Activated naive CD4-positive, alpha-beta T cell treated with anti-CD3 and anti-CD28 coated beads for 36 hours (primary cell): ENCODE results near the gene NTSR1. TPM values are rescaled to one million over a fixed set of nuclear protein-coding genes. Genes with fewer than 3 reads are reported as not detected.

Experiments
- CTCF ChIA-PET: fragments of 350-600 bp; sonication (Branson Sonifier 250); formaldehyde crosslinking; loops from one replicate; lab custom pipeline; 2021; ENCODE audit warnings: antibody characterized with exemption; lab: Charles Lee
- DNase-seq: peaks from one replicate; pipeline ENCODE4 v3.0.0-alpha.2; 2020
- H3K27ac Mint-ChIP-seq: one replicate; pipeline ENCODE4 v1.8.0; 2021; ENCODE audit warnings: mild to moderate bottlenecking, mixed read lengths
- H3K27me3 Mint-ChIP-seq: one replicate; pipeline ENCODE4 v1.8.0; 2021; ENCODE audit warnings: low read depth, mixed read lengths
- H3K36me3 Mint-ChIP-seq: one replicate; pipeline ENCODE4 v1.8.0; 2021; ENCODE audit warnings: low read depth, mixed read lengths
- H3K4me1 Mint-ChIP-seq: one replicate; pipeline ENCODE4 v1.8.0; 2021; ENCODE audit warnings: low read depth, mixed read lengths
- H3K4me3 Mint-ChIP-seq: one replicate; pipeline ENCODE4 v1.8.0; 2021; ENCODE audit warnings: mild to moderate bottlenecking, moderate library complexity, mixed read lengths
- H3K9me3 Mint-ChIP-seq: one replicate; pipeline ENCODE4 v1.8.0; 2021; ENCODE audit warnings: mixed read lengths
- intact Hi-C: fragments of 100-400 bp; cut with micrococcal nuclease; formaldehyde crosslinking; loops from one replicate; pipeline ENCODE4 v1.15.1; 2023
- total RNA-seq, 2 experiments: library from RNA; stranded (reverse); gene quantifications; one replicate each; pipeline ENCODE4 v1.2.3, GENCODE V29; 2021

The NTSR1 gene
- total RNA-seq, 2 experiments from 2014 or later: not detected

DNA sequence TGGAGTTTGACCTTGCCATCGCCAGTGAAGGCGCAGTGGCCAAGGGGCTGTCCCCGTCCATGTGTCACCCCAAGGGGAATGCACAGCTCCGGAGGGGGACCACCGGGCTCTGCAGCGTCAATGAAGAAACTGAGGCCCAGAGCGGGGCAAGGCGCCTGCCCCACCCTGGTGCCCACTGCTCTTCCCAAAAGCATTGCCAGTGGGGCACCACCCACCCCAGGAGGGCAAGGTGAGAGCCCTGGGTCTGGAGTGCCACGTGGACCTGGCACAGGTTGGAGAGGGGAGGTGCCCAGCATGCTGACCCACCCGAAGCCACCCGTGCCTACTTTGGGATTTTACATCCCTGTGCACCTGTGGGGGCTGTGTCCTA, 8.3 kb downstream of the NTSR1 start:
- intact Hi-C loops: no loop called here
- no peak for DNase-seq
- peaks cover 2% of the 10 kb centered on the region for H3K36me3 Mint-ChIP-seq
- no peak overlapping the region for H3K27ac Mint-ChIP-seq
- H3K27me3 Mint-ChIP-seq: no peaks in the 10 kb centered on the region
- H3K9me3 Mint-ChIP-seq: peaks cover 13% of the 10 kb centered on the region
- CTCF ChIA-PET: no interaction called here
- H3K4me1 Mint-ChIP-seq: peaks cover 31% of the 10 kb centered on the region
- H3K4me3 Mint-ChIP-seq: no peak overlapping the region

DNA sequence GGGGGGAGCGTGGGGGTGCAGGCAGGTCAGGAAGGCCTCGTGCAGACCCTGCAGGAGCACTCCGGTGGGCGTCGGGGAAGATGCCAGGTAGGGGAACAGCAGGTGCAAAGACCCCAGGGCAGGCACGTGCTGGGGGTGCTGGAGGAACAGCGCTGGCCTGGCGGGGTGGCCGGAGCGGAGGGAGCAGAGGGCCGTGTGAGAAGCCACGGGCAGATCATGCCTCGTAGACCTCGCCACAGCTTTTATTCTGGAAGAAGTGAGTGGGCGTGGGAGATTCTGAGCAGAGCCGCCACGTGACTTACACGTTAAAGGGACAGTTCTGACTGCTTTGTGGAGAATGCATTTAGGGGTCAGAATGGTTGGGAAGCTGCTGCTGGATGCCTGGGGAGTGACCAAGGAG, 9.3 kb downstream of the NTSR1 start:
- peaks cover 13% of the 10 kb centered on the region for H3K9me3 Mint-ChIP-seq
- CTCF ChIA-PET: interaction anchor here (1.2 kb wide), 1 partner anchor 101 kb away, joined by 3 read pairs; no protein-coding TSS in a partner anchor
- DNase-seq: no peak

DNA sequence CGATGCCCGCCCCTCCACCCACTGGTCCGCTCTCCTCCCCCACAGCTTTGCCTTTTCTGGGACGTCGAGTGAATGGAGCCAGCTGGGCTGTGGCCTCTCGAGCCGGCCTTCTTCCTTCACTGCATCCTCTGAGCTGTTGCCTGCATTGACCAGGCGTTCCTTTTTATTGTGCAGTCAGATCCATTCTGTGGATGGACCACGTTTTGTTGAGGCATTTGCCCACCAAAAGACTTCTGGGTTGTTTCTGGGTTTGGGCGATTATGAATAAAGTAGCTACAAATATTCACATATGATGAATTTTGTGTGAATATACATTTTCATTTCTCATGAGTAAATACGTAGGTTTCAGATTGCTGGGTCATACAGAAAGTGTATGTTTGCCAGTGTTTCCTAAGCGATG, 9.9 kb downstream of the NTSR1 start:
- no peak overlapping the region for H3K27ac Mint-ChIP-seq
- H3K9me3 Mint-ChIP-seq: peaks cover 13% of the 10 kb centered on the region
- peaks cover 37% of the 10 kb centered on the region for H3K4me1 Mint-ChIP-seq
- CTCF ChIA-PET: interaction anchor here (1.2 kb wide), 1 partner anchor 102 kb away, joined by 3 read pairs; no protein-coding TSS in a partner anchor
- H3K4me3 Mint-ChIP-seq: no peak overlapping the region
- intact Hi-C loops: no loop called here
- H3K27me3 Mint-ChIP-seq: peaks cover 2% of the 10 kb centered on the region
- peaks cover 2% of the 10 kb centered on the region for H3K36me3 Mint-ChIP-seq
- DNase-seq: no peak

More for the DNA sequence above, 9.3 kb downstream of the NTSR1 start:
- intact Hi-C loops: no loop called here
- peaks cover 2% of the 10 kb centered on the region for H3K27me3 Mint-ChIP-seq
- peaks cover 2% of the 10 kb centered on the region for H3K36me3 Mint-ChIP-seq
- peaks cover 37% of the 10 kb centered on the region for H3K4me1 Mint-ChIP-seq
- no peak overlapping the region for H3K4me3 Mint-ChIP-seq
- H3K27ac Mint-ChIP-seq: no peak overlapping the region

DNA sequence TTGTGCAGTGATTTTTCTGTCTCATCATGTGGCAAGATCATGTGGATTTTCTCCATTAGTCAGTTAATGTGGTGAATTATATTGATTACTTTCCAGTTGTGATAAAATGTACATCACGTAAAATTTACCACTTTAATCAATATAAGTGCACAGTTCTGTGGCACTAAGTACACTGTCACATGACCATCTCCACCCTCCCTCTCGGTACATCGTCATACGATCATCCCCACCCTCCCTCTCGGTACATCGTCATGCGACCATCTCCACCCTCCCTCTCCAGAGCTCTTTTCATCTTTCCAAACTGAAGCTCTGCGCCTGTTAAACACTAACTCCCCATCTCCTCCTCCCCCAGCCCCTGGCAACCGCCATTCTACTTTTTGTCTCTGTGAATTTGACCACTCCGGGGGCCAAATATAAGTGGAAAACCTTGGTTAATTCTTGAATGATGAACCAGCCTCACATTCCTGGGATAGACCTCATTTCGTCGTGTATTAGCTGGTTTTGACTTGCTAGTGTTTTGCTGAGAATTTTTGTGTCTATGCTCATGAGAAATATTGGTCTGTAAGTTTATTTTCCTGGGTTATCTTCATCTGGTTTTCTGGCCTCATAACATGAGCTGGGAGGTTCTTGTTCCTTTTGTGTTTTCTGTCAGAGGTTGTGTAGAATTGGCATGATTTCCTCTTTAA, 10.8 kb downstream of the NTSR1 start:
- peaks cover 13% of the 10 kb centered on the region for H3K9me3 Mint-ChIP-seq
- no peak for DNase-seq
- H3K27me3 Mint-ChIP-seq: peaks cover 2% of the 10 kb centered on the region
- CTCF ChIA-PET: interaction anchor here (0.9 to 1.2 kb wide), 2 partner anchors 21 to 103 kb away, joined by 3 read pairs; no protein-coding TSS in a partner anchor
- H3K27ac Mint-ChIP-seq: no peak overlapping the region
- peaks cover 2% of the 10 kb centered on the region for H3K36me3 Mint-ChIP-seq
- H3K4me1 Mint-ChIP-seq: peaks cover 37% of the 10 kb centered on the region
- intact Hi-C loops: no loop called here
- no peak overlapping the region for H3K4me3 Mint-ChIP-seq

DNA sequence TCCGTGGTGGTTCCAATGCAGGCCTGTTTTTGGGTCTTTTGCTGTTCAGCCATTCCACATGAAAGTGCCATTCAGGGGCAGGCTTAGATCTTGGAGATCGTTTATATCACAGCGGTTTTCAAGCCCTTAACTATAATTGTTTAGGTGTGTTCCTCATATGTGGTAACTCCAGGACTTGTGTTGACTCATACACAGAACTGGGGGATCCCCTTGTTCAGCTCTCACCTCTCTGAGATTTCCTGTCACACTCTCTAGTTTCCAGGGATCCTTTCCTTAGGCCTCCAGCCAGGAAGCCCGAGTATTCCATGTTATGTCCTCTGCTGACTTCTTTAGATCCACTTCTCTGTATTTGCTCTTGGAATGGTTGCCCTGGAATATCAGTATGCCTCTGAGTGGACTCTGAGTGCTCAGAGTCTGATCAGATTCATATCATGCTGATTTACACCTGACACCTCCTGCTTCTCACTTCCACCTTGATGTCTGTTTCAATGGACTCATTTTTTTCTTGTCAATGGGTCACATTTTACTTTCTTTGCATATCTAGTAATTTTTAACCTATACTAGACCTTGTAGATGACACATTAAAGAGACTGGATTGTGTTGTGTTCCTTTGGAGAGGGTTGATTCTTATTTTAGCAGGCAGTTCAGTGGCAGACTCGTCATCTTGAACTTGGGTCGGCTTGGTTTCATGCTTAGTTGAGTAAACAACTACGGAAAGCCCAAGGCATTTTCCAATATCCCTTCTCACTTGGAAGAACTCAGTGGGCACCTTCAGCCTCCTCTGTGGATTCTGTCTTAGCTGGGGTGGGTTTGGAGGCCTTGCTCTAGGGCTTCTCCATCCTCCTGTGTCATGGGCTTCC, 13.1 kb downstream of the NTSR1 start:
- intact Hi-C loops: loop anchor here (1.0 to 5.0 kb wide), 3 partner anchors 19 to 79 kb away; partner anchors contain the start of gene SLCO4A1
- CTCF ChIA-PET: no interaction called here
- Mint-ChIP-seq H3K9me3 (peaks cover 13% of the 10 kb centered on the region), H3K27ac (no peak overlapping the region), H3K36me3 (peaks cover 2% of the 10 kb centered on the region), H3K4me3 (no peak overlapping the region), H3K27me3 (peaks cover 2% of the 10 kb centered on the region), H3K4me1 (peaks cover 28% of the 10 kb centered on the region)
- DNase-seq: peak; percentile 25

DNA sequence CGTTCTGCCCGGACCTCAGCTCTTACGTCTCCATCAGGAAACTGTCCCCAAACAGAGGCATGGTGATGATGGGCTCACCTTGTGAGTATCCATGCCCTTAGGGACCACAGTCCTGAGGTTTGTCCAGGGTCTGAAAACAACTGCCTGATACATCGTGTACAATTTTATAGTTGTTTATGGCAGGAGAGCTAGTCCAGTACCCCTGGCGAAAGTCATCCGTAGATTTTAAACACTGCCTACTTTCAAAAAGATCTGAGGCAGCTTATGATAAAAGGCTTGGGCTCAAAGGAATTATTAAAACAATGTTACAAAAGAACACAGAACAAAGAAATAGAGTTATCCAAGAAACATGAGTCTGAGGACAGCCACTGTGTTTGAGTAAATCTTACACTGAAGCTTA, 14.0 kb downstream of the NTSR1 start:
- intact Hi-C loops: loop anchor here (5.0 kb wide), 2 partner anchors 70 to 80 kb away; partner anchors contain the start of gene SLCO4A1
- Mint-ChIP-seq H3K27ac (no peak overlapping the region), H3K4me1 (peaks cover 20% of the 10 kb centered on the region), H3K36me3 (peaks cover 2% of the 10 kb centered on the region), H3K4me3 (no peak overlapping the region), H3K27me3 (peaks cover 2% of the 10 kb centered on the region), H3K9me3 (peaks cover 13% of the 10 kb centered on the region)
- CTCF ChIA-PET: no interaction called here
- DNase-seq: no peak

DNA sequence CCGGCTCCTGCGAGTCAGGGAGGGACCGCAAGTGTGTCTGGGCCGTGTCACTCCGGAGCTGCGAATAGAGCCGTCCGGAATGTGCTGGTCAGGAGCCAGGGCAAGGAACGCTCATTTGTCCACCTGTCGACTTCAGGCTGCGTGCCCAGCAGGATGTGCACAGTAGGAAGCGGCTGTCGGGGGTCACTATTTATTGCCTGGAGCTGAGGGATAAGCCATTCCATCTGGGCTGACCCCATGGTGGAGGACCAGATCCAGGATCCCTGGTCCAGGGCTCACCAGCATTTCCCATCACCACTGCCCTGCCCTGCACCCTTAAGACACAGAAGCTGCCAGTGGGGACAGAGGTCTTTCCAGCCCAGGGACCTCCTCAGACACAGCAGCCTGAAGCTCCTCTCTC, 14.7 kb downstream of the NTSR1 start:
- CTCF ChIA-PET: interaction anchor here (1.0 kb wide), 1 partner anchor 19 kb away, joined by 3 read pairs; no protein-coding TSS in a partner anchor
- Mint-ChIP-seq H3K27ac (no peak overlapping the region), H3K36me3 (peaks cover 2% of the 10 kb centered on the region), H3K27me3 (peaks cover 2% of the 10 kb centered on the region), H3K9me3 (peaks cover 13% of the 10 kb centered on the region), H3K4me1 (peaks cover 19% of the 10 kb centered on the region), H3K4me3 (no peak overlapping the region)
- intact Hi-C loops: loop anchor here (5.0 kb wide), 2 partner anchors 69 to 81 kb away; partner anchors contain the start of gene SLCO4A1
- DNase-seq: no peak

DNA sequence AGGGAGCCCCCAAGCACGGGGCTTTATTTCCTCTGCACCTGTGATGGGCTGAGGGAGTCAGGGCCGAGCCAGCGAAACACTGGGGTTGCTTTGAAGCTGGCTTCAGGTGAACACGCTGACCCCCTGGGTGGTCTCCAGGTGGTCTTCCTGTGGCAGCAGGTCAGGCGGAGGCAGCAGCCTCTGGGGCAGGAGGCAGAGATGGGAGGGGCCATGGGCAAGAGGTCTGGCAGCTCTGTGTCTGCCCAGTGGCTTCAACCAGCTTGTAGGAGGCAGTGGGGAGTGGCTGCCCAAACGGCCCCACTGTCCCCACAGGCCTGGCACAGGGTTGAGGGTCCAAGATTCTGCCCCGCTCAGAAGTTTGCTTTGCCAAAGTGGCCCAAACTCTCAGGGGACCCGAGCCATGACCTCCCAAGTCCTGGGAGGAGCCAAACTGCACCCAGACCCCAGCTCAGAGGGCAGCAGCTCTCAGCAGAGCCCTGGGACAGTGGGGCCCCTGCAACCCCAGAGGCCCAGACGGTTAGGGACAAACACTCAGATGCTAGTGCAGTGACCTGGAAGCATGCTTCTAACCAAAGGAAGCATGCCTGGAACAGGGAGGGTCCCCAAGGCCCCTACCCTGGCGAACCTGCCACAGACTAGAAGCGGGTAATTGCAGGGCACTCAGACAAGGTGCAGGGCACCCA, 15.3 kb downstream of the NTSR1 start:
- peaks cover 2% of the 10 kb centered on the region for H3K27me3 Mint-ChIP-seq
- H3K36me3 Mint-ChIP-seq: peaks cover 2% of the 10 kb centered on the region
- intact Hi-C loops: loop anchor here (5.0 kb wide), 2 partner anchors 68 to 82 kb away; partner anchors contain the start of gene SLCO4A1
- H3K27ac Mint-ChIP-seq: no peak overlapping the region
- CTCF ChIA-PET: interaction anchor here (1.0 kb wide), 1 partner anchor 18 kb away, joined by 3 read pairs; no protein-coding TSS in a partner anchor
- peaks cover 13% of the 10 kb centered on the region for H3K9me3 Mint-ChIP-seq
- no peak overlapping the region for H3K4me3 Mint-ChIP-seq
- peaks cover 18% of the 10 kb centered on the region for H3K4me1 Mint-ChIP-seq
- no peak for DNase-seq

DNA sequence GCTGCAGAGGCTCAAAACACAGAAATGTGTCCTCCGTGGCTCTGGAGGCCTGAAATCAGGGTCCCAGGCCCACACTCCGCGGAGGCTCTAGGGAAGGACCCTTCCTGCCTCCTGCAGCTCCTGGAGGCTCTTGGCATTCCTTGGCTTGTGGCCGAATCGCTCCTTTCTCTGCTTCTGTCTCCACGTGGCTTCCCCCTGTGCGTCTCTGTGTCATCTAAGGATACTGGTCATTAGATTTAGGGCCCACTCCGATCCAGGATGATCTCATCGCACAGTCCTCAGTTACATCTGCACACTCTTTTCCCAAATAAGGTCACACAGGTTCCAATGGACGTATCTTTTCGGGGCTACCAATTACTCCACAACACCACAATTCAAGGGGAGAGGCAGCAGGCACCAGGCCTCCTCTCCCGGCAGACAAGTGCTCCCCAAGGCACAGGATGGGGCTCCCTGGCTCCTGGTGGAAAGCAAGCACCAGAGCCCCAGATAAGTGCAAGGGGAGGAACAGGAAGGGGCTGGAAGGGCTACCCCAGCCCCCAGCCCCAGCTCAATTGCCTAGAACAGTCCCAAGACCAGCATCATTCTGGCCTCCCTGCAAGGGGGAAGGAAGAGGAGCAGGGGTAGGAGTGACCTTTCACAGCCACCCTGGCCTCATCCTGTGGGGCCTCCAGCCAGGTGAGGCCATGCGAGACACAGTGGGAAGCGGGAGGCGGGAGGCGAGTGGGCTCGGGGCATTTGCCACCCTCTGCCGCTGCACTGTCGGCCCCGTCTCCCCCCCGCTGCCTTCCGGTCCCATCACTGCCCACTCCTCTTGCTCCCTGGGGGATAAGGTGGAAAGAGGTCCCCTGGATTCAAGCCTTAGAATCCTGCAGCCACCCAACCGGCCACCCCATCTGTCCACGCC, 16.3 kb downstream of the NTSR1 start:
- DNase-seq: no peak
- intact Hi-C loops: loop anchor here (5.0 kb wide), 2 partner anchors 67 to 83 kb away; partner anchors contain the start of gene SLCO4A1
- peaks cover 2% of the 10 kb centered on the region for H3K36me3 Mint-ChIP-seq
- no peak overlapping the region for H3K4me3 Mint-ChIP-seq
- H3K27me3 Mint-ChIP-seq: peaks cover 2% of the 10 kb centered on the region
- H3K4me1 Mint-ChIP-seq: peaks cover 18% of the 10 kb centered on the region
- CTCF ChIA-PET: no interaction called here
- no peak overlapping the region for H3K27ac Mint-ChIP-seq
- H3K9me3 Mint-ChIP-seq: peaks cover 10% of the 10 kb centered on the region

DNA sequence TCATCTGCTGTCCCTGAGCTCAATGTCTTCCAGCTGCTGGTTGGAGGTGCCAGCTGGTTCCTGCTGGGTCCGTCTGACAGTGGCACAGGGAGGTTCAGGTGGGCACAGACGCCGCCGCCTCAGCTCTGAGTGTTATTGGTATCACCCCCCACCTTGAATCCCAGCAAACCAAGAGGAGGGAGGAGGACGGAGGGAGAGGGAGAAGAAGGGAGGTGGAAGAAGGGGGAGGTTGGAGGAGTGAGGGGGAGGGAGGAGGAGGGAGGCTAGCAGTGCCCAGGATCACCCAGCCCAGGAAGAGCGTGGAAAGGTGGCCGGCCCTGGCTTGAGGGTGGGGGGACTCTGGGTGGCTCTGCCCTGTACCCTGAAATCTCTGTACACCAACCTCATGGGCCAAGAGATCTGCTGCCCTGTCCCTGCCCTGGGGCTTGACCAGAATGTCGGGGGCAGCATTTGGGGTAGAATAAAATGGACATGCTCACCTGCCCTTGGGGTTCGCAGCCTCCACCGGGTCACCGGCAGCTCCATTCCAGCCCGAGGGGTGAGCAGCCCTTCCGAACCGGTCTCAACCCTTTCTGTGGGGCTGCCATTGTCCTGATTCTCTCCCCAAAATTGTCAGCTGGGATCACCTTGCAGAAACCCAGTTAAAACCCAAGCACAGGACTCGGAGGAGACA, 17.1 kb downstream of the NTSR1 start:
- Mint-ChIP-seq H3K4me1 (peaks cover 18% of the 10 kb centered on the region), H3K36me3 (no peaks in the 10 kb centered on the region), H3K27ac (no peak overlapping the region), H3K9me3 (peaks cover 6% of the 10 kb centered on the region), H3K27me3 (peaks cover 2% of the 10 kb centered on the region), H3K4me3 (no peak overlapping the region)
- intact Hi-C loops: no loop called here
- DNase-seq: no peak
- CTCF ChIA-PET: no interaction called here

DNA sequence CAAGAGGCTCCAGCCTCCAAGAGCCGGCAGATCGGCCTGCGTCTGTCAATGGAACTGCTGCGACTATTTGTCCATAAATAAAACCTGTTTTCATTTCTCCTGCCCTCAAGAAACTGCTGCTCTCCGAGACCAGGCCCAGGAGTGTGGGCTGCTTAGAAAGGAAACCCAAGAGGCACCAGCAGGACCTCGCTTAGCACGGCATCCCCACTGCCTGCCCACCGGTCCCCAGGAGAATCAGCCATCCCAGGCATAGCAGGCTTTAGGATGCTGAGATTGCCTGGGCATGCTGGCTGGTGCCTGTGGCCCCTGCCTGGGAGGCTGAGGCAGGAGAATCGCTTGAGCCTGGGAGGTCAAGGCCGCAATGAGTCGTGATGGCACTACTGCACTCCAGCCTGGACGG, 17.6 kb downstream of the NTSR1 start:
- Mint-ChIP-seq H3K4me1 (peaks cover 17% of the 10 kb centered on the region), H3K27ac (no peak overlapping the region), H3K36me3 (no peaks in the 10 kb centered on the region), H3K4me3 (no peak overlapping the region), H3K27me3 (peaks cover 2% of the 10 kb centered on the region), H3K9me3 (peaks cover 5% of the 10 kb centered on the region)
- CTCF ChIA-PET: no interaction called here
- DNase-seq: no peak
- intact Hi-C loops: no loop called here
